ENCODE measurements around the gene TTC28. TPM values are rescaled to one million over a fixed set of nuclear protein-coding genes. Genes with fewer than 3 reads are reported as not detected.

The TTC28 gene
- total and polyA plus RNA-seq, 7 donors: 0.23 to 102 (median 46.1) TPM

- DNase-seq: no peak
- H3K4me1 ChIP-seq: no peaks in the 10 kb centered on the region
- no peaks in the 10 kb centered on the region for H3K9me3 ChIP-seq
- no peaks in the 10 kb centered on the region for H3K27me3 ChIP-seq
- intact Hi-C loops (cut with DNase I): no loop called here
- H3K36me3 ChIP-seq: no peaks in the 10 kb centered on the region
- WGBS, 2 donors: 92% methylated on average over 3 of the region's 3 CpGs
- no peak overlapping the region for H3K27ac ChIP-seq
- H3K4me3 ChIP-seq: no peak overlapping the region
- TF ChIP-seq EP300 (IDR thresholded peaks at IDR 0.05): no peak
- no peak for TF ChIP-seq CTCF (IDR thresholded peaks at IDR 0.05)
- no peak for TF ChIP-seq POLR2AphosphoS5 (IDR thresholded peaks at IDR 0.05)
- TF ChIP-seq POLR2A (IDR thresholded peaks at IDR 0.05): no peak
These were observed 749.1 kb downstream of the TTC28 start for GRCh38 chr22:27930331-27931060.

Small RNA genes lying within 50 kb of the gene (small RNA-seq; reads per million reads assigned to genes)
- 0 reads per million in 3 donors for gene MIR5739
- gene RF00019: 0 reads per million in 3 donors
- gene RF00150: 0 to 0.07 (median 0) reads per million in 3 donors
- gene RF02200: 0 reads per million in 3 donors
- 0 reads per million in 3 donors for gene RN7SL162P

Other genes with a start within 250 kb of the TTC28 start
- gene CHEK2, start 62.0 kb upstream of the TTC28 start, total RNA-seq: 1 to 10 TPM; 2.8 to 4.6 (median 3.6) TPM
- gene CHEK2, start 62.0 kb upstream of the TTC28 start, polyA plus RNA-seq: 10 to 100 TPM; 10.2 to 17.4 (median 10.6) TPM
- 10 to 100 TPM; 29.9 to 67.5 (median 32.5) TPM for gene HSCB, start 62.2 kb upstream of the TTC28 start, total RNA-seq
- gene HSCB, start 62.2 kb upstream of the TTC28 start, polyA plus RNA-seq: 10 to 100 TPM; 16.6 to 28.8 (median 19.5) TPM
- gene CCDC117, start 92.9 kb upstream of the TTC28 start, total RNA-seq: 10 to 100 TPM; 23.9 to 33.2 (median 29.8) TPM
- gene CCDC117, start 92.9 kb upstream of the TTC28 start, polyA plus RNA-seq: 10 to 100 TPM in 1 of 3 donors, 1 to 10 TPM in 2; 9.6 to 10.4 (median 9.6) TPM
- gene XBP1, start 120.7 kb upstream of the TTC28 start, total RNA-seq: 100 to 1,000 TPM in 2 of 4 donors, 10 to 100 TPM in 2; 76.7 to 126 (median 106) TPM
- gene XBP1, start 120.7 kb upstream of the TTC28 start, polyA plus RNA-seq: 100 to 1,000 TPM in 2 of 3 donors, 10 to 100 TPM in 1; 87.6 to 134 (median 106) TPM
- 10 to 100 TPM in 2 of 4 donors, 1 to 10 TPM in 2; 8.9 to 13.6 (median 9.7) TPM for gene ZNRF3, start 203.7 kb upstream of the TTC28 start, total RNA-seq
- 1 to 10 TPM in 1 of 3 donors, under 1 TPM in 2; 0.23 to 3.9 (median 0.60) TPM for gene ZNRF3, start 203.7 kb upstream of the TTC28 start, polyA plus RNA-seq

Measured in sigmoid colon (tissue), 7 donors.